ENCODE results near the gene CLCF1. TPM values are rescaled to one million over a fixed set of nuclear protein-coding genes. Genes with fewer than 3 reads are reported as not detected.

CLCF1 gene
- total RNA-seq: 0.81 TPM

- no peak for DNase-seq (ENCODE audit: low read depth in 2 of 3, low spot score in 2 of 3)
Measured at GRCh38 chr11:67372993-67373647, at the start of gene CLCF1. CLCF1 (minus strand) TSS chr11:67373598; CDS start chr11:67373539, 59 bp downstream.

- no peak for DNase-seq (ENCODE audit: low read depth in 2 of 3, low spot score in 2 of 3)
Measured at GRCh38 chr11:67422891-67423290, 49.5 kb upstream of the CLCF1 start.

GRCh38 chr11:67421430-67422031, 48.1 kb upstream of the CLCF1 start:
- DNase-seq (ENCODE audit: low read depth in 2 of 3, low spot score in 2 of 3): no peak

- DNase-seq (ENCODE audit: low read depth in 2 of 3, low spot score in 2 of 3): peak; percentile 95 to 96 (median 95)
Measured at GRCh38 chr11:67420646-67421429, 47.4 kb upstream of the CLCF1 start.

- DNase-seq (ENCODE audit: low read depth in 2 of 3, low spot score in 2 of 3): no peak
Measured at GRCh38 chr11:67420147-67420645, 46.8 kb upstream of the CLCF1 start.

- DNase-seq (ENCODE audit: low read depth in 2 of 3, low spot score in 2 of 3): no peak
Measured at GRCh38 chr11:67419325-67420049, 46.1 kb upstream of the CLCF1 start.

GRCh38 chr11:67418476-67419281, 45.3 kb upstream of the CLCF1 start:
- peak in 2 of 3 donors; percentile 70 to 86 for DNase-seq (ENCODE audit: low read depth in 2 of 3, low spot score in 2 of 3)

- DNase-seq (ENCODE audit: low read depth in 2 of 3, low spot score in 2 of 3): no peak
Measured at GRCh38 chr11:67417425-67417824, 44.0 kb upstream of the CLCF1 start.

GRCh38 chr11:67416416-67417335, 43.3 kb upstream of the CLCF1 start:
- peak in 2 of 3 donors; percentile 58 to 67 for DNase-seq (ENCODE audit: low read depth in 2 of 3, low spot score in 2 of 3)

- no peak for DNase-seq (ENCODE audit: low read depth in 2 of 3, low spot score in 2 of 3)
Measured at GRCh38 chr11:67415501-67416304, 42.3 kb upstream of the CLCF1 start, which contains the start of gene CARNS1. CARNS1 (plus strand) TSS chr11:67415678; CDS start chr11:67416200, 522 bp downstream.

- no peak for DNase-seq (ENCODE audit: low read depth in 2 of 3, low spot score in 2 of 3)
Measured at GRCh38 chr11:67413266-67413849, 40.0 kb upstream of the CLCF1 start.

- DNase-seq (ENCODE audit: low read depth in 2 of 3, low spot score in 2 of 3): no peak
Measured at GRCh38 chr11:67412495-67413179, 39.2 kb upstream of the CLCF1 start.

- DNase-seq (ENCODE audit: low read depth in 2 of 3, low spot score in 2 of 3): no peak
Measured at GRCh38 chr11:67411785-67412152, 38.4 kb upstream of the CLCF1 start.

GRCh38 chr11:67410984-67411784, 37.8 kb upstream of the CLCF1 start:
- DNase-seq (ENCODE audit: low read depth in 2 of 3, low spot score in 2 of 3): no peak

- DNase-seq (ENCODE audit: low read depth in 2 of 3, low spot score in 2 of 3): no peak
Measured at GRCh38 chr11:67410369-67410831, 37.0 kb upstream of the CLCF1 start.

- no peak for DNase-seq (ENCODE audit: low read depth in 2 of 3, low spot score in 2 of 3)
Measured at GRCh38 chr11:67409781-67410368, 36.5 kb upstream of the CLCF1 start.

Measured in hematopoietic multipotent progenitor cell (in vitro differentiated cells).